B cell (primary cell): ENCODE measurements around the gene ZNF423. TPM values are rescaled to one million over a fixed set of nuclear protein-coding genes. Genes with fewer than 3 reads are reported as not detected.

Experiments
- ATAC-seq: fragments of 200-7000 bp; cut with Tn5 transposase; one replicate; pipeline ENCODE4 v1.10.0; 2021; ENCODE audit warnings: low read depth, mild to moderate bottlenecking, moderate number of reproducible peaks, moderate library complexity
- CTCF ChIA-PET: fragments of 350-600 bp; sonication (Branson Sonifier 250); formaldehyde crosslinking; loops from one replicate; lab custom pipeline; 2021; ENCODE audit warnings: antibody characterized with exemption, inconsistent platforms; lab: Charles Lee
- POLR2A ChIA-PET: fragments of 350-600 bp; sonication (Branson Sonifier 250); formaldehyde crosslinking; loops from one replicate; lab custom pipeline; 2021; ENCODE audit warnings: antibody characterized with exemption; lab: Charles Lee
- DNase-seq: peaks from one replicate; pipeline ENCODE4 v3.0.0; 2013
- H2AFZ ChIP-seq: 2 replicates; pipeline ENCODE4 v1.6.1; 2012; ENCODE audit warnings: mild to moderate bottlenecking, low read depth, low read length; ENCODE audit not compliant: insufficient read depth, poor library complexity, severe bottlenecking
- H3K27ac ChIP-seq, 2 donors: 1 replicate in 1 of 2; 2 replicates in 1 of 2; pipeline ENCODE4 v1.5.1; 2012 to 2013; ENCODE audit warnings: low read length in 2 of 2, mild to moderate bottlenecking in 2 of 2, moderate library complexity in 1 of 2
- H3K27me3 ChIP-seq, 4 experiments: fragments of 200-600 bp in 1 of 4; sonication (generic) in 1 of 4; replicated peaks in 1 of 4; 1 replicate in 2 of 4; 2 replicates in 2 of 4; pipeline versions ENCODE4 v1.6.1 to v1.7.0; 2013 to 2016; ENCODE audit warnings: low read length in 3 of 4, mild to moderate bottlenecking in 2 of 4, mixed read lengths in 1 of 4, moderate library complexity in 1 of 4; ENCODE audit not compliant: insufficient read depth in 4 of 4, control insufficient read depth in 3 of 4; ENCODE audit errors: control extremely low read depth in 1 of 4
- H3K36me3 ChIP-seq, 2 experiments: replicated peaks in 1 of 2; 1 replicate in 1 of 2; 2 replicates in 1 of 2; pipeline versions ENCODE4 v1.6.1 to v1.7.1; 2013; ENCODE audit warnings: low read length in 1 of 2; ENCODE audit not compliant: insufficient read depth in 2 of 2, control insufficient read depth in 1 of 2; ENCODE audit errors: control extremely low read depth in 1 of 2, extremely low read depth in 1 of 2
- H3K4me1 ChIP-seq, 2 donors: fragments of 200-600 bp in 1 of 2; sonication (generic) in 1 of 2; 1 replicate in 1 of 2; 2 replicates in 1 of 2; pipeline versions ENCODE4 v1.5.1 to v1.6.1; 2013 to 2017; ENCODE audit warnings: low read length in 2 of 2; ENCODE audit not compliant: control insufficient read depth in 2 of 2, insufficient read depth in 2 of 2
- H3K4me2 ChIP-seq: replicated peaks from 2 replicates; pipeline ENCODE3; 2012; ENCODE audit warnings: mild to moderate bottlenecking, low read depth, low read length; ENCODE audit not compliant: poor library complexity, severe bottlenecking
- H3K4me3 ChIP-seq, 5 experiments: fragments of 200-600 bp in 1 of 5; sonication (generic) in 1 of 5; 1 replicate in 3 of 5; 2 replicates in 2 of 5; pipeline versions ENCODE4 v1.5.1 to v1.7.0; 2011 to 2016; ENCODE audit warnings: low read length in 4 of 5, mild to moderate bottlenecking in 4 of 5, low read depth in 2 of 5, control low read depth in 1 of 5, moderate library complexity in 1 of 5; ENCODE audit not compliant: insufficient read depth in 1 of 5; ENCODE audit errors: control extremely low read depth in 1 of 5, extremely low read depth in 1 of 5
- H3K79me2 ChIP-seq: fragments of 200-600 bp; sonication (generic); one replicate; pipeline ENCODE4 v1.6.0; 2016; ENCODE audit warnings: low read length; ENCODE audit not compliant: control insufficient read depth, insufficient read depth
- H3K9ac ChIP-seq: fragments of 200-600 bp; sonication (generic); 2 replicates; pipeline ENCODE4 v1.6.1; 2017; ENCODE audit warnings: mild to moderate bottlenecking, low read length, moderate library complexity
- H3K9me3 ChIP-seq, 3 donors: one replicate each; pipeline versions ENCODE4 v1.6.1 to v1.7.1; 2013; ENCODE audit warnings: low read length in 2 of 3; ENCODE audit not compliant: control insufficient read depth in 2 of 3, insufficient read depth in 1 of 3; ENCODE audit errors: control extremely low read depth in 1 of 3
- H4K20me1 ChIP-seq: 2 replicates; pipeline ENCODE4 v1.6.0; 2012; ENCODE audit warnings: mild to moderate bottlenecking, low read length; ENCODE audit not compliant: insufficient read depth, control insufficient read depth, poor library complexity, severe bottlenecking
- H3K27ac Mint-ChIP-seq: one replicate; pipeline ENCODE4 v1.8.0; 2021; ENCODE audit warnings: mixed read lengths
- H3K27me3 Mint-ChIP-seq: one replicate; pipeline ENCODE4 v1.8.0; 2021; ENCODE audit warnings: mixed read lengths
- H3K4me1 Mint-ChIP-seq: one replicate; pipeline ENCODE4 v1.8.0; 2021; ENCODE audit warnings: mixed read lengths
- H3K4me3 Mint-ChIP-seq: one replicate; pipeline ENCODE4 v1.8.0; 2021; ENCODE audit warnings: mixed read lengths
- H3K9me3 Mint-ChIP-seq: one replicate; pipeline ENCODE4 v1.8.0; 2022; ENCODE audit warnings: mixed read lengths; ENCODE audit not compliant: insufficient read depth
- CTCF ChIP-seq: fragments of 200-600 bp; IDR thresholded peaks from one replicate; pipeline ENCODE4 v1.8.0; 2022; ENCODE audit warnings: antibody characterized with exemption, mild to moderate bottlenecking
- EZH2 ChIP-seq: IDR thresholded peaks from 2 replicates; pipeline ENCODE4 v1.6.1; 2012; ENCODE audit warnings: borderline replicate concordance, low read depth, mild to moderate bottlenecking, moderate library complexity, low read length; ENCODE audit not compliant: insufficient read depth, poor library complexity, severe bottlenecking
- WGBS: methylation state at CpG from one replicate; pipeline ENCODE4 v1.1.5; 2013; ENCODE audit warnings: missing lambda C conversion rate; ENCODE audit not compliant: insufficient coverage; 5-methylcytosine and 5-hydroxymethylcytosine counted together
- intact Hi-C: fragments of 100-400 bp; cut with micrococcal nuclease; formaldehyde crosslinking; loops from one replicate; pipeline ENCODE4 v1.10.0; 2022
- polyA plus RNA-seq: library from polyadenylated mRNA; depleted of rRNA; stranded (reverse); fragments of >200 nt; gene quantifications from 2 replicates; pipeline ENCODE4 v1.2.3, GENCODE V29; 2012
- total RNA-seq, 2 donors: library from RNA; stranded (reverse); fragments of 120-200 nt in 1 of 2; gene quantifications; 1 replicate in 1 of 2; 2 replicates in 1 of 2; pipeline versions ENCODE4 v1.2.3 to v1.2.4, GENCODE V29; 2013 to 2022

ZNF423 gene
- total and polyA plus RNA-seq, 2 donors (not counting 1 experiment from before 2014, with no cell fraction given), result not detected

- no peaks in the 10 kb centered on the region for H3K4me1 ChIP-seq
- H3K9ac ChIP-seq, result no peak overlapping the region
- H3K27ac ChIP-seq, result no peak overlapping the region
- H3K4me3 Mint-ChIP-seq, result no peak overlapping the region
- ATAC-seq (no peak), DNase-seq (no peak)
- intact Hi-C loops, result no loop called here
- H3K4me1 Mint-ChIP-seq, result no peaks in the 10 kb centered on the region
- H3K79me2 ChIP-seq, result no peaks in the 10 kb centered on the region
- 92% methylated on average over 9 of the region's 10 CpGs for WGBS
- no peaks in the 10 kb centered on the region for H3K27me3 ChIP-seq
- H3K36me3 ChIP-seq, result no peaks in the 10 kb centered on the region
- H3K27ac Mint-ChIP-seq, result no peak overlapping the region
- peaks cover 0 to 17% (median 0%) of the 10 kb centered on the region in 3 donors for H3K9me3 ChIP-seq
- no peak for TF ChIP-seq EZH2
- TF ChIP-seq CTCF, result no peak
- no peak overlapping the region for H3K4me3 ChIP-seq
- no peak overlapping the region for H2AFZ ChIP-seq
- ChIA-PET CTCF (no interaction called here), POLR2A (no interaction called here)
- no peaks in the 10 kb centered on the region for H3K27me3 Mint-ChIP-seq
- no peaks in the 10 kb centered on the region for H4K20me1 ChIP-seq
- H3K4me2 ChIP-seq, result no peak overlapping the region
- H3K9me3 Mint-ChIP-seq, result peaks cover 2% of the 10 kb centered on the region
These were observed 180.5 kb downstream of the ZNF423 start for GRCh38 chr16:49675413-49675812.

GRCh38 chr16:49674990-49675389 lies 180.9 kb downstream of the ZNF423 start:
- H3K79me2 ChIP-seq, result no peaks in the 10 kb centered on the region
- POLR2A ChIA-PET, result no interaction called here
- no peaks in the 10 kb centered on the region for H4K20me1 ChIP-seq
- peaks cover 0 to 13% (median 0%) of the 10 kb centered on the region in 3 donors for H3K9me3 ChIP-seq
- CTCF ChIA-PET, result no interaction called here
- Mint-ChIP-seq H3K27me3 (no peaks in the 10 kb centered on the region), H3K9me3 (no peaks in the 10 kb centered on the region), H3K27ac (no peak overlapping the region), H3K4me1 (no peaks in the 10 kb centered on the region), H3K4me3 (no peak overlapping the region)
- no peak for DNase-seq
- TF ChIP-seq CTCF (no peak), EZH2 (no peak)
- intact Hi-C loops, result no loop called here
- no peak for ATAC-seq
- no peak overlapping the region for H3K4me2 ChIP-seq
- H3K36me3 ChIP-seq, result no peaks in the 10 kb centered on the region
- no peak overlapping the region for H2AFZ ChIP-seq
- H3K4me3 ChIP-seq, result no peak overlapping the region
- no peak overlapping the region for H3K9ac ChIP-seq
- no peak overlapping the region for H3K27ac ChIP-seq
- H3K4me1 ChIP-seq, result no peaks in the 10 kb centered on the region
- no peaks in the 10 kb centered on the region for H3K27me3 ChIP-seq
- 83% methylated on average over 1 of the region's 3 CpGs for whole genome bisulfite sequencing
